Measurements from ENCODE around the gene PSPH. TPM values are rescaled to one million over a fixed set of nuclear protein-coding genes. Genes with fewer than 3 reads are reported as not detected.

Gene PSPH
- total and polyA plus RNA-seq, 8 donors, result 0.45 to 53.1 (median 5.7) TPM

DNA sequence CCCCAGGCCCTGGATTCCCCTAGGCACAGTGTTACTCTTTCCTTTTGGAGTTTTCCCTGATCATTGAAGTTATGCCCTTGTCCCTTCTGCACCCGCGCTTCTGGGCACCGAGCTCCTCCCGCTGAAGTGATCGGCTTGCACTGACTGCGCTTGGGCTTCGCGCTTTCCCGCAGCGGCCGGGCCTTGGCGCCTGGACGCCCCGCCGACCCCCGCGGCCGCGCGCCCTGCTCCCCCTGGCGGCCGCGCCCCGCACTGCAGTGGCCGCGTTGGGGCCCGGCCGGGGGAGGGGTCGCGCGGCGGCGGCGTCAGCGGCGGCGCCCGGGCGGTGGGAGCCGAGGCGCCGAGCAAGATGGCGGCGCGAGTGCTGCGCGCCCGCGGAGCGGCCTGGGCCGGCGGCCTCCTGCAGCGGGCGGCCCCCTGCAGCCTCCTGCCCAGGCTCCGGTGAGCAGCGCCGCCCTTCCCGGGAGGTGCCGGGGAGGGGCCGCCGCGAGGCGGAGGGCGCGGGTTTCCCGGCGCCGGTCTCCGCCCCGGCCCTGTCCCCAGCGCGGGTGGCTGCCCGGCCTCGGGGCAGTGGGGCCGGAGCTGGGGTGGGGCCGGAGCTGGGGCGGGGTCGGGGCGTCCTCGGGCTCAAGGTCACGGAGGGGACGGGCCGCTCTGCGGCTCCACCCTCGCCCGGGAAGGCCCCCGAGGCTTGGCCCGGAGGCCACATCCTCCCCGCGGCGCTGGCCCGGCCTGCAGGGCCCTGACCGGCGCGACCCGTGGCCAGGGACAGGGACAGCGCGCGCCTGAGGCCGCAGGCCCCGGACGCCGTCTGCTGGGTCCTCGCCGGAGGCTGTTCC lies 86.8 kb downstream of the PSPH start, which contains the start of gene NIPSNAP2:
NIPSNAP2 (plus strand) TSS at position 325 of the 839 bp plus-strand sequence; CDS start at position 350, 25 bp downstream.
- peak within 1 kb of the TSS; percentile 67 to 73 (median 70) for H3K4me3 ChIP-seq
- TF ChIP-seq EP300 (IDR thresholded peaks at IDR 0.05) (no peak), POLR2A (IDR thresholded peaks at IDR 0.05) (no peak), POLR2AphosphoS5 (IDR thresholded peaks at IDR 0.05) (peak in 2 of 3 donors; percentile 37 to 42)
- TF ChIP-seq, protein P1, sequence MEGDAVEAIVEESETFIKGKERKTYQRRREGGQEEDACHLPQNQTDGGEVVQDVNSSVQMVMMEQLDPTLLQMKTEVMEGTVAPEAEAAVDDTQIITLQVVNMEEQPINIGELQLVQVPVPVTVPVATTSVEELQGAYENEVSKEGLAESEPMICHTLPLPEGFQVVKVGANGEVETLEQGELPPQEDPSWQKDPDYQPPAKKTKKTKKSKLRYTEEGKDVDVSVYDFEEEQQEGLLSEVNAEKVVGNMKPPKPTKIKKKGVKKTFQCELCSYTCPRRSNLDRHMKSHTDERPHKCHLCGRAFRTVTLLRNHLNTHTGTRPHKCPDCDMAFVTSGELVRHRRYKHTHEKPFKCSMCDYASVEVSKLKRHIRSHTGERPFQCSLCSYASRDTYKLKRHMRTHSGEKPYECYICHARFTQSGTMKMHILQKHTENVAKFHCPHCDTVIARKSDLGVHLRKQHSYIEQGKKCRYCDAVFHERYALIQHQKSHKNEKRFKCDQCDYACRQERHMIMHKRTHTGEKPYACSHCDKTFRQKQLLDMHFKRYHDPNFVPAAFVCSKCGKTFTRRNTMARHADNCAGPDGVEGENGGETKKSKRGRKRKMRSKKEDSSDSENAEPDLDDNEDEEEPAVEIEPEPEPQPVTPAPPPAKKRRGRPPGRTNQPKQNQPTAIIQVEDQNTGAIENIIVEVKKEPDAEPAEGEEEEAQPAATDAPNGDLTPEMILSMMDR (IDR thresholded peaks at IDR 0.05), result peak in 3 of 7 experiments; percentile 29 to 91 (median 44)
- peaks cover 8 to 47% (median 28%) of the 10 kb centered on the region in 4 donors for H3K4me1 ChIP-seq
- 0 to 1% (median 0%) methylated on average over 15 to 105 of the region's 105 CpGs for WGBS, 5 donors
- peak within 1 kb of the TSS; percentile 91 to 97 (median 96) for H3K27ac ChIP-seq
- H3K36me3 ChIP-seq, result peaks cover 0 to 16% (median 13%) of the 10 kb centered on the region in 4 donors
- peak; percentile 80 to 89 for DNase-seq
- H3K27me3 ChIP-seq, result no peaks in the 10 kb centered on the region
- intact Hi-C loops (cut with DNase I; ENCODE audit: low total_unique reads), result no loop called here
- no peaks in the 10 kb centered on the region for H3K9me3 ChIP-seq

DNA sequence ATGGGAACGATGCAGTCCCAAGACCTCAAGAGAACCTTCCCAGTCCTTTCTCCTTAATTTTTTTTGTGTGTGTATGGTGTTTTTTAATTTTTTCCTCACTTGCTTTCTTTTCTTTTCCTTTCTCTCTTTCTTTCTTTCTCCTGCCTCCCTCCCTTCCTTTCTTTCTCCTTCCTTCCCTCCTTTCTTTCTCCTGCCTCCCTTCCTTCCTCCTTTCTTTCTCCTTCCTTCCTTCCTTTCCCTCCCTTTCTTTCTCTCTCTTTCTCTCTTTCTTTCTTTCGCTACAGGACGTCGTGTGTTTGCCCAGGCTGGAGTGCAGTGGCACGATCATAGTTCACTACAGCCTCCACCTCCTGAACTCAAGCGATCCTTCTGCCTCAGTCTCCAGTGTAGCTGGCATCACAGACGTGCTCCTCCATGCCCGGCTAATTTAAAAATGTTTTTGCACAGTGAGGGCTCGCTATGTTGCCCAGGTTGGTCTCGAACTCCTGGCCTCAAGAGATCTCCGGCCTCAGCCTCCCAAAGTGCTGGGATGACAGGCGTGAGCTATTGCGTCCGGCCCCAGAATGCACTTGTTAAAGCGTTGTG lies 87.6 kb downstream of the PSPH start:
- intact Hi-C loops (cut with DNase I; ENCODE audit: low total_unique reads), result no loop called here
- Histone ChIP-seq H3K9me3 (no peaks in the 10 kb centered on the region), H3K36me3 (peaks cover 0 to 8% (median 8%) of the 10 kb centered on the region in 4 donors), H3K27me3 (no peaks in the 10 kb centered on the region), H3K27ac (peak overlapping the region; percentile 91 to 97 (median 96)), H3K4me1 (peaks cover 8 to 39% (median 28%) of the 10 kb centered on the region in 4 donors), H3K4me3 (peak overlapping the region; percentile 67 to 73 (median 70))
- DNase-seq, result no peak
- WGBS, 5 donors, result 72 to 79% (median 73%) methylated on average over 15 of the region's 15 CpGs
- TF ChIP-seq, protein P1 (IDR thresholded peaks at IDR 0.05), result no peak
- TF ChIP-seq EP300 (IDR thresholded peaks at IDR 0.05) (no peak), POLR2AphosphoS5 (IDR thresholded peaks at IDR 0.05) (no peak), POLR2A (IDR thresholded peaks at IDR 0.05) (no peak)

DNA sequence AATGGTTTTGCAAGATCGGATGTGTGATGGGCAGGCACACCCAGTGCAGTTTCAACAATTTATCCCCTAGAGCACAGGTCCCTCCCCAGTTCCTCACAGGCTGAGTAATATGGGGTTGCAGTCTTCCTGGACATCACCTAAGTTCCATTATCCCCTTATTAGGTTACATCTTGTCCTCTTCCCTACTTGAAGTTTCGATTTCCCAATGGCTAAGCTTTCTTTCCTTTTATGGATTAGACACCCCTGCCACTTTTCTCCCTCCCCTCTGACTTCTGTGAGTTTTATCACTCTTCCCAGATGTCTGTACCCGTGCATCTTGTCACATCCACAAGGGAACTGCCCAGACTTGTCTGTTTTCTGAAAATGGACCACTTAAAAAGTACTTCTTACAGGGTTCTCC lies 89.2 kb downstream of the PSPH start:
- H3K36me3 ChIP-seq, result peaks cover 0 to 5% (median 4%) of the 10 kb centered on the region in 4 donors
- 79 to 84% (median 83%) methylated on average over 3 of the region's 3 CpGs for WGBS, 5 donors
- H3K4me1 ChIP-seq, result peaks cover 8 to 30% (median 25%) of the 10 kb centered on the region in 4 donors
- no peaks in the 10 kb centered on the region for H3K27me3 ChIP-seq
- no peak for DNase-seq
- intact Hi-C loops (cut with DNase I; ENCODE audit: low total_unique reads), result no loop called here
- no peaks in the 10 kb centered on the region for H3K9me3 ChIP-seq
- no peak overlapping the region for H3K4me3 ChIP-seq
- H3K27ac ChIP-seq, result no peak overlapping the region
- TF ChIP-seq EP300 (IDR thresholded peaks at IDR 0.05) (no peak), POLR2AphosphoS5 (IDR thresholded peaks at IDR 0.05) (no peak), POLR2A (IDR thresholded peaks at IDR 0.05) (no peak)
- TF ChIP-seq, protein P1 (IDR thresholded peaks at IDR 0.05), result no peak

Small RNA genes lying within 50 kb of the gene (small RNA-seq; reads per million reads assigned to genes)
- 0 reads per million in 4 donors for gene SNORA15
- 0 to 0.92 (median 0) reads per million in 4 donors for gene SNORA22B

Other genes with a start within 250 kb of the PSPH start
- gene SEPTIN14, start 188.7 kb downstream of the PSPH start, total RNA-seq, result not detected
- gene SEPTIN14, start 188.7 kb downstream of the PSPH start, polyA plus RNA-seq, result not detected
- gene ZNF713, start 164.0 kb downstream of the PSPH start, total RNA-seq, result 10 to 100 TPM in 3 of 5 donors, 1 to 10 TPM in 2; 2.9 to 18.3 (median 10.5) TPM
- gene ZNF713, start 164.0 kb downstream of the PSPH start, polyA plus RNA-seq, result 1 to 10 TPM in 1 of 3 donors, under 1 TPM in 2; 0.61 to 1.5 (median 0.70) TPM
- gene MRPS17, start 99.6 kb downstream of the PSPH start, total RNA-seq, result 10 to 100 TPM in 1 of 5 donors, 1 to 10 TPM in 2, not detected in 2; 1.0 to 10.3 (median 2.3) TPM
- 10 to 100 TPM; 11.0 to 15.0 (median 14.5) TPM for gene MRPS17, start 99.6 kb downstream of the PSPH start, polyA plus RNA-seq
- 100 to 1,000 TPM in 1 of 5 donors, 10 to 100 TPM in 4; 38.8 to 133 (median 63.4) TPM for gene NIPSNAP2, start 86.9 kb downstream of the PSPH start, total RNA-seq
- 10 to 100 TPM; 35.6 to 70.7 (median 57.0) TPM for gene NIPSNAP2, start 86.9 kb downstream of the PSPH start, polyA plus RNA-seq
- gene CCT6A, start 321 bp upstream of the PSPH start, total RNA-seq, result 100 to 1,000 TPM in 3 of 5 donors, 10 to 100 TPM in 2; 36.8 to 200 (median 150) TPM
- gene CCT6A, start 321 bp upstream of the PSPH start, polyA plus RNA-seq, result 100 to 1,000 TPM in 1 of 3 donors, 10 to 100 TPM in 2; 77.9 to 126 (median 78.4) TPM
- 100 to 1,000 TPM in 4 of 5 donors, 10 to 100 TPM in 1; 88.9 to 339 (median 120) TPM for gene SUMF2, start 12.8 kb upstream of the PSPH start, total RNA-seq
- 10 to 100 TPM; 40.8 to 71.5 (median 68.2) TPM for gene SUMF2, start 12.8 kb upstream of the PSPH start, polyA plus RNA-seq
- gene PHKG1, start 41.5 kb upstream of the PSPH start, total RNA-seq, result 10 to 100 TPM in 2 of 5 donors, 1 to 10 TPM in 1, not detected in 2; 1.5 to 39.3 (median 11.1) TPM
- gene PHKG1, start 41.5 kb upstream of the PSPH start, polyA plus RNA-seq, result 1 to 10 TPM in 1 of 3 donors, under 1 TPM in 1, not detected in 1; 0.31 to 1.0 TPM
- gene CHCHD2, start 55.0 kb upstream of the PSPH start, total RNA-seq, result 100 to 1,000 TPM in 3 of 5 donors, 10 to 100 TPM in 2; 43.7 to 232 (median 149) TPM
- 100 to 1,000 TPM; 455 to 710 (median 659) TPM for gene CHCHD2, start 55.0 kb upstream of the PSPH start, polyA plus RNA-seq
- gene NUPR2, start 65.0 kb upstream of the PSPH start, total RNA-seq, result 10 to 100 TPM in 1 of 5 donors, 1 to 10 TPM in 1, not detected in 3; 9.5 to 21.9 TPM
- 10 to 100 TPM in 2 of 3 donors, 1 to 10 TPM in 1; 9.8 to 10.7 (median 10.1) TPM for gene NUPR2, start 65.0 kb upstream of the PSPH start, polyA plus RNA-seq